Measurements from ENCODE around the gene BNIP5.

BNIP5 gene

DNA sequence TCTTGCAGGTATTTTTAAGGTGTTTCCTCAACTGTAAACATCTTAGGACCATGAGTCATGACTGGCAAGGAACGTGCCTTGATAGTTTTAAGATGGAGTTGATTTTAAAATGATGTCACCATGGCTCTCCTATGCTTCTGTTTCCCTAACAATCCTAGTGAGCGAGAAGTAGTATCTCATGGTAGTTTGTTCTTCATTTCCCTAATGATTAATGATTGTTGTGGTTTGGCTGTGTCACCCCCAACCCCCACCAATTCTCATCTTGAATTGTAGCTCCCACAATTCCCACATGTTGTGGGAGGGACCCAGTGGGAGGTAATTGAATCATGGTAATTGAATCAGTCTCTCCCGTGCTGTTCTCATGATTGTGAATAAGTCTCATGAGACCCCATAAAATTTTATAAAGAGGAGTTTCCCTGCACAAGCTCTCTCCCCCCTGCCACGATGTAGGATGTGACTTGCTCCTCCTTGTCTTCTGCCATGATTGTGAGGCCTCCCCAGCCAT, 16.8 kb upstream of the BNIP5 start:
- TF ChIP-seq TCF4 (CRISPR knock-in tag; IDR thresholded peaks at IDR 0.05; ENCODE audit: borderline replicate concordance) (no peak), PPARA (CRISPR knock-in tag; IDR thresholded peaks at IDR 0.05; ENCODE audit: borderline replicate concordance) (no peak), ZNF8 (CRISPR knock-in tag; IDR thresholded peaks at IDR 0.05) (no peak), ISL1 (CRISPR knock-in tag; IDR thresholded peaks at IDR 0.05) (no peak), ZFP3 (CRISPR knock-in tag; IDR thresholded peaks at IDR 0.05) (no peak), GLIS3 (CRISPR knock-in tag; IDR thresholded peaks at IDR 0.05) (no peak), ARNTL (CRISPR knock-in tag; IDR thresholded peaks at IDR 0.05; ENCODE audit: borderline replicate concordance, low read depth) (no peak)
- TF ChIP-seq, protein P1, sequence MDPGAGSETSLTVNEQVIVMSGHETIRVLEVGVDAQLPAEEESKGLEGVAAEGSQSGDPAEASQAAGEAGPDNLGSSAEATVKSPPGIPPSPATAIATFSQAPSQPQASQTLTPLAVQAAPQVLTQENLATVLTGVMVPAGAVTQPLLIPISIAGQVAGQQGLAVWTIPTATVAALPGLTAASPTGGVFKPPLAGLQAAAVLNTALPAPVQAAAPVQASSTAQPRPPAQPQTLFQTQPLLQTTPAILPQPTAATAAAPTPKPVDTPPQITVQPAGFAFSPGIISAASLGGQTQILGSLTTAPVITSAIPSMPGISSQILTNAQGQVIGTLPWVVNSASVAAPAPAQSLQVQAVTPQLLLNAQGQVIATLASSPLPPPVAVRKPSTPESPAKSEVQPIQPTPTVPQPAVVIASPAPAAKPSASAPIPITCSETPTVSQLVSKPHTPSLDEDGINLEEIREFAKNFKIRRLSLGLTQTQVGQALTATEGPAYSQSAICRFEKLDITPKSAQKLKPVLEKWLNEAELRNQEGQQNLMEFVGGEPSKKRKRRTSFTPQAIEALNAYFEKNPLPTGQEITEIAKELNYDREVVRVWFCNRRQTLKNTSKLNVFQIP (CRISPR knock-in tag; IDR thresholded peaks at IDR 0.05; ENCODE audit: borderline replicate concordance, low read depth): no peak
- TF ChIP-seq, protein P2, sequence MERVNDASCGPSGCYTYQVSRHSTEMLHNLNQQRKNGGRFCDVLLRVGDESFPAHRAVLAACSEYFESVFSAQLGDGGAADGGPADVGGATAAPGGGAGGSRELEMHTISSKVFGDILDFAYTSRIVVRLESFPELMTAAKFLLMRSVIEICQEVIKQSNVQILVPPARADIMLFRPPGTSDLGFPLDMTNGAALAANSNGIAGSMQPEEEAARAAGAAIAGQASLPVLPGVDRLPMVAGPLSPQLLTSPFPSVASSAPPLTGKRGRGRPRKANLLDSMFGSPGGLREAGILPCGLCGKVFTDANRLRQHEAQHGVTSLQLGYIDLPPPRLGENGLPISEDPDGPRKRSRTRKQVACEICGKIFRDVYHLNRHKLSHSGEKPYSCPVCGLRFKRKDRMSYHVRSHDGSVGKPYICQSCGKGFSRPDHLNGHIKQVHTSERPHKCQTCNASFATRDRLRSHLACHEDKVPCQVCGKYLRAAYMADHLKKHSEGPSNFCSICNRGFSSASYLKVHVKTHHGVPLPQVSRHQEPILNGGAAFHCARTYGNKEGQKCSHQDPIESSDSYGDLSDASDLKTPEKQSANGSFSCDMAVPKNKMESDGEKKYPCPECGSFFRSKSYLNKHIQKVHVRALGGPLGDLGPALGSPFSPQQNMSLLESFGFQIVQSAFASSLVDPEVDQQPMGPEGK (CRISPR knock-in tag; IDR thresholded peaks at IDR 0.05; ENCODE audit: borderline replicate concordance): no peak
- ATAC-seq: no peak

DNA sequence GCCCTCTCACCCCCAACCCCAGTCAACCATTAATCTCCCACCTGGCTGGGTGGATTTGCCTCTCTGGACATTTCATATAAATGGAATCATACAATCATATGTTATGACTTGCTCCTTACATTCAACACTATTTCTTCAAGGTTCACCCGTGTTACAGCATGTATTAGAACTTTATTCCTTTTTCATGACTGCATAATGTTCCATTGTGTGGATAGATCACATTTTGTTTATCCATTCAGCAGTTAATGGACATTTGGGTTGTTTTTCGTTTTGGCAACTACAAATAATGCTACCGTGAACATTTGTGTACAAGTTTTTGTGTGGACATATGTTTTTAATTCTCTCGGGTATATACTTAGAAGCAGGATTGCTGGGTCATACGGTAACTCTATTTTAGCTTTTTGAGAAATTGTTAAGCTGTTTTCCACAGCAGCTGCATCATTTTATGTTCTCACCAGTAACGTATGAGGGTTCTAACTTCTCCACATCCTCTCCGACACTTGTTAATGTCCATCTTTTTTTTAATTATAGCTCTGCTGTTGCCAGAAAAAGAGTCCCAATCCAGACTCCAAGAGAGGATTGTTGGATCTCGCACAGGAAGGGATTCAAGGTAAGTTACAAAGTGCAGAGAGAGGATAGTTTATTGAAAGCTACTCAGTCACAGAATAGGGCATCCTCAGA, 15.9 kb upstream of the BNIP5 start:
- no peak for TF ChIP-seq RARB (CRISPR knock-in tag; IDR thresholded peaks at IDR 0.05)
- TF ChIP-seq BACH2 (CRISPR knock-in tag; IDR thresholded peaks at IDR 0.05; ENCODE audit: borderline replicate concordance): no peak
- TF ChIP-seq GLIS3 (CRISPR knock-in tag; IDR thresholded peaks at IDR 0.05): no peak

DNA sequence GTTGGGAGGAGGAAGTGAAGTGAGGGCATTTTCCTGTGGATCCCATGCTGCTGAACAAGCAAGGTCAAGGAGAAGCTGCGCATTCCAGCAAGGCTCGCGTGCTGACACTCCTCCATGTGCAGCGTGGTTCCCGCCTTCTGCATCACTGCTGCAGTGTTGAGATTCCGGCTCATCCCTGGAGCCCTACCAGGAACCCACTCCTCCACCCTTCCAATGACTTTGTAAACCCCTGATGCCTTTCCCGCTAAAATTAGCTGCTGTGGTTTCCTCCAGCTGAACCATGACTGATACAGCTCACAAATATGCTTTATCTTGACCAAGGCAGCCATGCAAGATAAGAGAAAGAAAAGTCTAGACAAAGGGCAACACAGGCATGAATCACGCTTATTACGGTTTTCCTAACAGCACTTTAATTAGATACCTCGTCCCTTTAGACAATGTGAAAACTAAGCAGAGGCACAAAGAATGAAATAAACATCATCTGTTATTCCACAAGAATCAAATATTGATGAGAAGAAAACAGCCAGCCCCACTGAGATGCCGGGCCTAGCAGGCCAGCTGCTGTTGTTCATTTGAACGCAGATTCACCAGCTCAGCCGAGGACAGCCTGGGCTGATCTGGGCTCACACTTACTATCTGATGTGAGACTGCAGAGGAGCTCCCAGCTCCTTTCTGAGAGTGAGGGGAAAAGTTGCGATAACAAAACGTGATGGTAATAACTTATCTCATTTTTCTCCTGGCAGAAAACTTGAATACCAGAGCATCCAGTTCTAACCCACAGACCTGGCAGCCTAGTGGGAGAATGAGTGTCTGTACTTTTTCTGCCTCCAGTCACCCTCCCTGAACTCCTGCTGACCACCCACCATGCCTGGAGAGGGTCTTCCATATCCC, 14.2 kb upstream of the BNIP5 start:
- ATAC-seq: peak; percentile 37; the same call in 2 of the 3 replicates
- TF ChIP-seq ISL1 (CRISPR knock-in tag; IDR thresholded peaks at IDR 0.05) (peak; percentile 43; the same call in 1 of the 2 replicates), ZFP3 (CRISPR knock-in tag; IDR thresholded peaks at IDR 0.05) (peak; percentile 57; the same call in 1 of the 2 replicates), ZC3H10 (CRISPR knock-in tag; IDR thresholded peaks at IDR 0.05) (no peak)
- TF ChIP-seq, protein P3, sequence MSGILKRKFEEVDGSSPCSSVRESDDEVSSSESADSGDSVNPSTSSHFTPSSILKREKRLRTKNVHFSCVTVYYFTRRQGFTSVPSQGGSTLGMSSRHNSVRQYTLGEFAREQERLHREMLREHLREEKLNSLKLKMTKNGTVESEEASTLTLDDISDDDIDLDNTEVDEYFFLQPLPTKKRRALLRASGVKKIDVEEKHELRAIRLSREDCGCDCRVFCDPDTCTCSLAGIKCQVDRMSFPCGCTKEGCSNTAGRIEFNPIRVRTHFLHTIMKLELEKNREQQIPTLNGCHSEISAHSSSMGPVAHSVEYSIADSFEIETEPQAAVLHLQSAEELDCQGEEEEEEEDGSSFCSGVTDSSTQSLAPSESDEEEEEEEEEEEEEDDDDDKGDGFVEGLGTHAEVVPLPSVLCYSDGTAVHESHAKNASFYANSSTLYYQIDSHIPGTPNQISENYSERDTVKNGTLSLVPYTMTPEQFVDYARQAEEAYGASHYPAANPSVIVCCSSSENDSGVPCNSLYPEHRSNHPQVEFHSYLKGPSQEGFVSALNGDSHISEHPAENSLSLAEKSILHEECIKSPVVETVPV (CRISPR knock-in tag; IDR thresholded peaks at IDR 0.05): no peak

More for the DNA sequence above, 15.9 kb upstream of the BNIP5 start:
- ATAC-seq: no peak

DNA sequence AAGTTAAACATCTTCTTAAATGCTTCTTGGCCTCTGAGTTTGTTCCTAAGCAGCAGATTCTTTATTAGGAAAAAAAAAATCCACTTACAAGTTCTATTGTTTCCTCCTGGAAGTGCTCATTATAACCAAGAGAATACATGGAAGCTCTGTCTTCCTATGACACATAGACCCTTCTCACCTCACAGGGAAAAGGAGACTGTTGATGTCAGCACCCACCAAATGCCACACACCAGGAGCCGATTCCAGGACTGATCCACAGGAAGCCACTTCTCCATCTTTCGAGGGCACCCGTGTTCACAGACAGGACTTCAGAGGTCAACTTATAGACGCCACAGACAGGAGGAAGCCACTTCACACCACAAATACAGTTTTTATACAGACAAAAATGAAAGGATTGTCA, 13.4 kb upstream of the BNIP5 start:
- no peak for TF ChIP-seq ESRRG (CRISPR knock-in tag; IDR thresholded peaks at IDR 0.05)
- TF ChIP-seq, protein P1 (CRISPR knock-in tag; IDR thresholded peaks at IDR 0.05; ENCODE audit: borderline replicate concordance, low read depth): no peak
- TF ChIP-seq, protein P4, sequence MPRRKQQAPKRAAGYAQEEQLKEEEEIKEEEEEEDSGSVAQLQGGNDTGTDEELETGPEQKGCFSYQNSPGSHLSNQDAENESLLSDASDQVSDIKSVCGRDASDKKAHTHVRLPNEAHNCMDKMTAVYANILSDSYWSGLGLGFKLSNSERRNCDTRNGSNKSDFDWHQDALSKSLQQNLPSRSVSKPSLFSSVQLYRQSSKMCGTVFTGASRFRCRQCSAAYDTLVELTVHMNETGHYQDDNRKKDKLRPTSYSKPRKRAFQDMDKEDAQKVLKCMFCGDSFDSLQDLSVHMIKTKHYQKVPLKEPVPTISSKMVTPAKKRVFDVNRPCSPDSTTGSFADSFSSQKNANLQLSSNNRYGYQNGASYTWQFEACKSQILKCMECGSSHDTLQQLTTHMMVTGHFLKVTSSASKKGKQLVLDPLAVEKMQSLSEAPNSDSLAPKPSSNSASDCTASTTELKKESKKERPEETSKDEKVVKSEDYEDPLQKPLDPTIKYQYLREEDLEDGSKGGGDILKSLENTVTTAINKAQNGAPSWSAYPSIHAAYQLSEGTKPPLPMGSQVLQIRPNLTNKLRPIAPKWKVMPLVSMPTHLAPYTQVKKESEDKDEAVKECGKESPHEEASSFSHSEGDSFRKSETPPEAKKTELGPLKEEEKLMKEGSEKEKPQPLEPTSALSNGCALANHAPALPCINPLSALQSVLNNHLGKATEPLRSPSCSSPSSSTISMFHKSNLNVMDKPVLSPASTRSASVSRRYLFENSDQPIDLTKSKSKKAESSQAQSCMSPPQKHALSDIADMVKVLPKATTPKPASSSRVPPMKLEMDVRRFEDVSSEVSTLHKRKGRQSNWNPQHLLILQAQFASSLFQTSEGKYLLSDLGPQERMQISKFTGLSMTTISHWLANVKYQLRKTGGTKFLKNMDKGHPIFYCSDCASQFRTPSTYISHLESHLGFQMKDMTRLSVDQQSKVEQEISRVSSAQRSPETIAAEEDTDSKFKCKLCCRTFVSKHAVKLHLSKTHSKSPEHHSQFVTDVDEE (CRISPR knock-in tag; IDR thresholded peaks at IDR 0.05): no peak
- no peak for TF ChIP-seq OSR1 (CRISPR knock-in tag; IDR thresholded peaks at IDR 0.05)
- TF ChIP-seq CSDC2 (CRISPR knock-in tag; IDR thresholded peaks at IDR 0.05): no peak
- no peak for TF ChIP-seq ISL1 (CRISPR knock-in tag; IDR thresholded peaks at IDR 0.05)
- TF ChIP-seq TOX (CRISPR knock-in tag; IDR thresholded peaks at IDR 0.05; ENCODE audit: borderline replicate concordance): no peak
- no peak for TF ChIP-seq PPARA (CRISPR knock-in tag; IDR thresholded peaks at IDR 0.05; ENCODE audit: borderline replicate concordance)
- TF ChIP-seq, protein P2 (CRISPR knock-in tag; IDR thresholded peaks at IDR 0.05; ENCODE audit: borderline replicate concordance): no peak
- no peak for TF ChIP-seq ZNF8 (CRISPR knock-in tag; IDR thresholded peaks at IDR 0.05)
- TF ChIP-seq RARB (CRISPR knock-in tag; IDR thresholded peaks at IDR 0.05): no peak
- TF ChIP-seq BACH2 (CRISPR knock-in tag; IDR thresholded peaks at IDR 0.05; ENCODE audit: borderline replicate concordance): no peak
- ATAC-seq: no peak
